RWPE2 (cell line): ENCODE data around the gene INO80.

Source experiments
- ATAC-seq: fragments of 200-7000 bp; cut with Tn5 transposase; 3 replicates; pipeline ENCODE4 v1.9.1; 2021; ENCODE audit warnings: low read depth
- DNase-seq: peaks from one replicate; pipeline ENCODE4 v3.0.0-alpha.2; 2020; ENCODE audit warnings: low spot score
- H3K27ac ChIP-seq: fragments of 450-650 bp; 2 replicates; pipeline ENCODE4 v1.5.1; 2017; ENCODE audit warnings: mild to moderate bottlenecking; ENCODE audit not compliant: poor library complexity, severe bottlenecking
- H3K27me3 ChIP-seq: fragments of 250-450 bp; sonication (Bioruptor Pico); 2 replicates; pipeline ENCODE4 v1.5.1; 2021; ENCODE audit warnings: mild to moderate bottlenecking, moderate library complexity; ENCODE audit not compliant: insufficient read depth, poor library complexity, severe bottlenecking
- H3K36me3 ChIP-seq: fragments of 250-450 bp; sonication (Bioruptor Pico); 2 replicates; pipeline ENCODE4 v1.5.1; 2020; ENCODE audit warnings: low read depth, mild to moderate bottlenecking, moderate library complexity
- H3K4me1 ChIP-seq: fragments of 250-450 bp; sonication (Bioruptor Pico); 2 replicates; pipeline ENCODE4 v1.5.1; 2021; ENCODE audit warnings: mild to moderate bottlenecking, moderate library complexity; ENCODE audit not compliant: insufficient read depth, poor library complexity, severe bottlenecking
- H3K4me3 ChIP-seq: fragments of 250-450 bp; sonication (Bioruptor Pico); 2 replicates; pipeline ENCODE4 v1.5.1; 2021; ENCODE audit warnings: mild to moderate bottlenecking, moderate library complexity; ENCODE audit not compliant: severe bottlenecking
- H3K9me3 ChIP-seq: fragments of 250-450 bp; sonication (Bioruptor Pico); 2 replicates; pipeline ENCODE4 v1.5.1; 2021; ENCODE audit warnings: mild to moderate bottlenecking, moderate library complexity; ENCODE audit not compliant: severe bottlenecking
- TF ChIP-seq, protein P1 (sequence below): fragments of 450-650 bp; IDR thresholded peaks from one replicate; pipeline ENCODE4 v1.5.1; 2017; ENCODE audit warnings: mild to moderate bottlenecking, moderate library complexity; ENCODE audit not compliant: poor library complexity, severe bottlenecking

The INO80 gene

DNA sequence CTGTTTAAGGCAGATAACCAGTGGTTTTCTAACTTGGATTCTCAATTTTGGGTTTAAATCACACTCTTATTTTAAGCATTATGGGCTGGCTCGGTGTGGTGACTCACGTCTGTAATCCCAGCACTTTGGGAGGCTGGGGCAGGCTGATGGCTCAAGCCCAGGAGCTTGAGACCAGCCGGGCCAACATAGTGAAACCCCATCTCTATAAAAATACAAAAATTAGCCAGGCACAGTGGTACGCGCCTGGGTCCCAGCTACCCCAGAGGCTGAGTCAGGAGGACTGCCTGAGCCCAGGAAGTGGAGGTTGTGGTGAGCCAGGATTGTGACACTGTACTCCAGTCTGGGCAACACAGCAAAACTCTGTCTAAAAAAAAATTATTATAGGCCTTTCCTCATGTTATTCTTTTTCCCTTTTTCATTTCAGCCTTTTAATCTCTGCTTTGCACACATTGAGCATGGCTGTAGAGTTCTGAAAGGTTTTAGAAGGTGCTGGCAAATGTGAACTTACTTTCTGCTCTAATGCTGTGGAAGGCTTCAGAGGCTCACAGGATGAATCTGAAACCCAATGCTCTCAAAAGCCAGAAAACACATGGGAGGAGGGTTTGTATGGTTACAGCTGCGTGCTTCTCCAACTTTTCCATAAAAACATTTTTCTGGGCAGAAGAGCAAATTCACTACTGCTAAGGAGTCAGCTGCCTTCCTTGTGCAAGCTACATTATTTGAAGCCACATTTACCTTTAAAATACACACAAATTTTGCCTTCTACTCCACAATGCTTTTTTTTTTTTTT is 130.3 kb downstream of the INO80 start:
- no peak overlapping the region for H3K4me3 ChIP-seq
- H3K27me3 ChIP-seq = no peaks in the 10 kb centered on the region
- TF ChIP-seq, protein P1, sequence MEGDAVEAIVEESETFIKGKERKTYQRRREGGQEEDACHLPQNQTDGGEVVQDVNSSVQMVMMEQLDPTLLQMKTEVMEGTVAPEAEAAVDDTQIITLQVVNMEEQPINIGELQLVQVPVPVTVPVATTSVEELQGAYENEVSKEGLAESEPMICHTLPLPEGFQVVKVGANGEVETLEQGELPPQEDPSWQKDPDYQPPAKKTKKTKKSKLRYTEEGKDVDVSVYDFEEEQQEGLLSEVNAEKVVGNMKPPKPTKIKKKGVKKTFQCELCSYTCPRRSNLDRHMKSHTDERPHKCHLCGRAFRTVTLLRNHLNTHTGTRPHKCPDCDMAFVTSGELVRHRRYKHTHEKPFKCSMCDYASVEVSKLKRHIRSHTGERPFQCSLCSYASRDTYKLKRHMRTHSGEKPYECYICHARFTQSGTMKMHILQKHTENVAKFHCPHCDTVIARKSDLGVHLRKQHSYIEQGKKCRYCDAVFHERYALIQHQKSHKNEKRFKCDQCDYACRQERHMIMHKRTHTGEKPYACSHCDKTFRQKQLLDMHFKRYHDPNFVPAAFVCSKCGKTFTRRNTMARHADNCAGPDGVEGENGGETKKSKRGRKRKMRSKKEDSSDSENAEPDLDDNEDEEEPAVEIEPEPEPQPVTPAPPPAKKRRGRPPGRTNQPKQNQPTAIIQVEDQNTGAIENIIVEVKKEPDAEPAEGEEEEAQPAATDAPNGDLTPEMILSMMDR = no peak
- DNase-seq (no peak), ATAC-seq (no peak)
- peaks cover 91% of the 10 kb centered on the region for H3K36me3 ChIP-seq
- H3K4me1 ChIP-seq = no peaks in the 10 kb centered on the region
- no peaks in the 10 kb centered on the region for H3K9me3 ChIP-seq
- no peak overlapping the region for H3K27ac ChIP-seq

DNA sequence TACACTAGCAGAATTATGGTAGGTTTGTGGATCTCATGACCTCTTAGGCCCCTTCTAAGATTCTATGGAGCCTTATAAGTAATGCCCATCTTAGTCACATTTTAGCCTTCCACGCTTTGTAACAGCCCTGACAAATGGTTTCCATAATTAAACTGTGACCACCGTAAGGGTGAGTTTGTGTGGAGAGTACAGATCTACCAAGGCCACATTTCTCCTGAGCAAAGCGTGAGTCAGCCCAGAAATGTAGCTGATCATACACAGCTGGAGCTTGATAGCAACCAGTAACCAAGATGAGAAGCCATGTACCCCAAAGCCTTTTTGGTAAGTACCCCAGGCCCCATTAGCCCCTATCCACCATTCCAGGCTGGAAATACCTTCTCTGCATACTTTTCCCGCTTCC is 131.1 kb downstream of the INO80 start:
- no peaks in the 10 kb centered on the region for H3K9me3 ChIP-seq
- no peaks in the 10 kb centered on the region for H3K4me1 ChIP-seq
- H3K27ac ChIP-seq = no peak overlapping the region
- H3K27me3 ChIP-seq = no peaks in the 10 kb centered on the region
- no peak overlapping the region for H3K4me3 ChIP-seq
- H3K36me3 ChIP-seq = peaks cover 93% of the 10 kb centered on the region
- DNase-seq (no peak), ATAC-seq (no peak)
- TF ChIP-seq, protein P1 = no peak

DNA sequence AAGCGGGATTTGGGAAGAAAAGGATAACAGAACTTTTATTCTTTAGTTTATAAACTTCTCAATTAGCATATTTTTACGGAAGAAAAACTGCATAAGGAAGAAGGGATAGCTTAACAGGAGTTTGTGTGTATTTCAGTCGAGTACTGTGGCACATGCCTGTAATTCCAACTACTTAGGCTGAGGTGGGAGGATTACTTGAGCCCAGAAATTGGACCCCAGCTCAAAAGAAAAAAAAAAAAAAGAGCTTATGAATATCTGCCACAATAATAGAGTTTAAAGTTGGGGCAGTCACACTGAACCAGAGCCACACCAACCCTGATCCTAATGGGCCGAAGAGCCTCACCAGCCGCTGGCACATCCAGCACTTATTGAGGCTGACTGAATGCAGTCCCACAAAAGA is 131.7 kb downstream of the INO80 start:
- peaks cover 93% of the 10 kb centered on the region for H3K36me3 ChIP-seq
- H3K27ac ChIP-seq = no peak overlapping the region
- H3K27me3 ChIP-seq = no peaks in the 10 kb centered on the region
- no peaks in the 10 kb centered on the region for H3K4me1 ChIP-seq
- DNase-seq (no peak), ATAC-seq (no peak)
- TF ChIP-seq, protein P1 = no peak
- H3K9me3 ChIP-seq = no peaks in the 10 kb centered on the region
- H3K4me3 ChIP-seq = no peak overlapping the region

DNA sequence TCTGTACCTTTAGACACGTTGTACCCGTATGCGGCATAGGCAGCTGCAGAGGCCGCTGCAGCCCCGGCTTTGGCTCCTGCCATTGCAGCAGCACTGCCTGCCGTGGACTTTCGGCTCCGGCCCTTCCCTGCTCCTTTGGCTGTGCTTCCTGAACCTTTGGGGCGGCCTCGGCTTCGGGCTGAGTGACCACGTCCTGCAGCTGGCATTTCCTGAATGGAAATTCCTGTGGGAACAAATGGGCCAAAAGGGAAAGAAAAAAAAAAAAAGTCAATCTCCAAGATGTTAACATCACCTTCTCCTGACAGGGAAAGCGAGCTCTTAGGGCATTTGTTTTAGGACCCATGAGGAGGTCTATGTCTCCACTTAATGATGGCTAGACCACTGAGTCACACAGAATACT is 133.2 kb downstream of the INO80 start:
- Histone ChIP-seq H3K27me3 (no peaks in the 10 kb centered on the region), H3K36me3 (peaks cover 99% of the 10 kb centered on the region), H3K4me3 (no peak overlapping the region), H3K4me1 (no peaks in the 10 kb centered on the region), H3K9me3 (no peaks in the 10 kb centered on the region), H3K27ac (no peak overlapping the region)
- no peak for DNase-seq
- TF ChIP-seq, protein P1 = no peak
- no peak for ATAC-seq

DNA sequence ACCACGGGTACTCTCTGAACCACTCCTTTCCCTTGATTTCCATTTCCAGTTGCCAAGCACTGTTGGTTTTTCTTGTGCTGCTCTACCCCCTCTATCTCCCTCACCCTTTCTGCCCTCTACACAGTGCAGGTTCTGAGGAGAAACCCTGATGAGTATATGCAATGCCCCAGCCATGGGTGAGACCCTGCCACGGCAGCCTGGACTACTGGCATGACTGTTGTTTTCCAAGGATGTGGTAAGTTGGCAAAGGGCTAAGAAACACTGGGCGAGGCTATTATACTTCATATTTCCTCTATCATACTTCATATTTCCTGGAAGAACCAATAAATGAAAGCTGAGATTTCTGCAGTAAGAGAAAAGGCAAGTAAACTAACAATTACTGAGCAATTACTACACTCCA is 134.9 kb downstream of the INO80 start:
- H3K9me3 ChIP-seq = no peaks in the 10 kb centered on the region
- H3K36me3 ChIP-seq = peaks cover 96% of the 10 kb centered on the region
- ATAC-seq (no peak), DNase-seq (no peak)
- H3K27ac ChIP-seq = no peak overlapping the region
- no peak overlapping the region for H3K4me3 ChIP-seq
- no peaks in the 10 kb centered on the region for H3K4me1 ChIP-seq
- H3K27me3 ChIP-seq = no peaks in the 10 kb centered on the region
- TF ChIP-seq, protein P1 = no peak
